Mesendoderm (in vitro differentiated cells): ENCODE data around the gene FKBP1C.
A peak's percentile ranks its signal among the peaks of the same experiment; 100 is the strongest.

Source experiments
- DNase-seq: peaks from one replicate; pipeline ENCODE4 v3.0.0; 2013
- H2AK5ac ChIP-seq: 2 replicates; pipeline ENCODE4 v1.6.1; 2013; ENCODE audit warnings: low read length, inconsistent platforms
- H2BK120ac ChIP-seq: 2 replicates; pipeline ENCODE4 v1.6.1; 2013; ENCODE audit warnings: low read depth, mild to moderate bottlenecking, low read length, moderate library complexity, mixed read lengths
- H2BK15ac ChIP-seq: replicated peaks from 2 replicates; pipeline ENCODE4 v1.6.1; 2013; ENCODE audit warnings: low read depth, mild to moderate bottlenecking, moderate library complexity
- H2BK5ac ChIP-seq: 2 replicates; pipeline ENCODE4 v1.6.1; 2013; ENCODE audit warnings: low read length, inconsistent platforms
- H3K18ac ChIP-seq: 2 replicates; pipeline ENCODE4 v1.6.1; 2013; ENCODE audit warnings: mild to moderate bottlenecking, low read length, mixed read lengths
- H3K23ac ChIP-seq: one replicate; pipeline ENCODE4 v1.6.1; 2013; ENCODE audit warnings: low read length
- H3K27ac ChIP-seq: 2 replicates; pipeline ENCODE4 v1.5.1; 2013; ENCODE audit warnings: low read depth, mild to moderate bottlenecking, inconsistent platforms, low read length, moderate library complexity
- H3K27me3 ChIP-seq: 2 replicates; pipeline ENCODE4 v1.6.1; 2013; ENCODE audit warnings: low read length, control low read depth, mild to moderate bottlenecking, inconsistent platforms; ENCODE audit not compliant: insufficient read depth, poor library complexity
- H3K36me3 ChIP-seq: 2 replicates; pipeline ENCODE4 v1.6.1; 2013; ENCODE audit warnings: low read length, inconsistent platforms; ENCODE audit not compliant: control insufficient read depth, insufficient read depth
- H3K4ac ChIP-seq: one replicate; pipeline ENCODE4 v1.6.1; 2013; ENCODE audit warnings: low read depth, mild to moderate bottlenecking, low read length, moderate library complexity
- H3K4me1 ChIP-seq: 2 replicates; pipeline ENCODE4 v1.6.1; 2013; ENCODE audit warnings: low read depth, low read length, inconsistent platforms; ENCODE audit not compliant: control insufficient read depth
- H3K4me2 ChIP-seq: 2 replicates; pipeline ENCODE4 v1.6.1; 2013; ENCODE audit warnings: low read length
- H3K4me3 ChIP-seq: 2 replicates; pipeline ENCODE4 v1.5.1; 2013; ENCODE audit warnings: mild to moderate bottlenecking, low read length
- H3K56ac ChIP-seq: one replicate; pipeline ENCODE4 v1.6.1; 2013; ENCODE audit warnings: low read length
- H3K79me1 ChIP-seq: 2 replicates; pipeline ENCODE4 v1.6.1; 2013; ENCODE audit warnings: low read length, inconsistent platforms
- H3K79me2 ChIP-seq: 2 replicates; pipeline ENCODE4 v1.6.1; 2013; ENCODE audit warnings: mild to moderate bottlenecking, low read length; ENCODE audit not compliant: control insufficient read depth, insufficient read depth
- H3K9ac ChIP-seq: 2 replicates; pipeline ENCODE4 v1.6.1; 2013; ENCODE audit warnings: low read length, inconsistent platforms
- H4K5ac ChIP-seq: one replicate; pipeline ENCODE4 v1.6.1; 2013; ENCODE audit warnings: low read length
- H4K8ac ChIP-seq: one replicate; pipeline ENCODE4 v1.6.1; 2013; ENCODE audit warnings: low read depth, mild to moderate bottlenecking, control low read depth, low read length, moderate library complexity
- WGBS: extraction: QIAGEN DNeasy Blood & Tissue Kit; methylation state at CpG from one replicate; pipeline ENCODE4 v1.1.7; 2013; ENCODE audit warnings: low lambda C conversion rate, missing lambda C conversion rate; ENCODE audit not compliant: insufficient coverage; ENCODE audit errors: extremely low coverage; 5-methylcytosine and 5-hydroxymethylcytosine counted together

Gene FKBP1C

DNA sequence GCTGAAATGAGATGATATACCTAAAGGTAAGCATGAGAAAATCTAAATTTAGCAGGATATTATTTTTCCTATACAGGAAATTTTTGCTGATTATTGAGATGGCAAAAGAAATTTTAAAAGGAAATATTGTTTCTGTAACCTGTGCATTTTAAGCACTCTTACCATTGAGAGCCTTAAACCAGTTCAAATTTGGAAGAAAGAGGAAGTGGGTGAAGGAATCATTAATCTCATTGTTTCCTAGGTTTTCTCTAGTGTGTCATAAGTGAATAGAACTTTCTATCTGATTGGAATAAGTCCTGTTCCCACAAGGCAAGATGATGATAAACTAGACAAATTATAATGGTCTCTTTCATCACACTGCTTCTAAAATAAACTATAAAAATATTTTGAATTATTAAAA lies 22.4 kb upstream of the FKBP1C start:
- DNase-seq, result no peak
- no peak overlapping the region for H3K56ac ChIP-seq
- H2AK5ac ChIP-seq, result no peak overlapping the region
- no peak overlapping the region for H3K4me3 ChIP-seq
- H2BK120ac ChIP-seq, result no peak overlapping the region
- H3K79me1 ChIP-seq, result no peaks in the 10 kb centered on the region
- H3K27me3 ChIP-seq, result no peaks in the 10 kb centered on the region
- H3K27ac ChIP-seq, result no peak overlapping the region
- no peak overlapping the region for H3K23ac ChIP-seq
- no peak overlapping the region for H2BK5ac ChIP-seq
- no peaks in the 10 kb centered on the region for H3K4me1 ChIP-seq
- H4K8ac ChIP-seq, result no peak overlapping the region
- no peaks in the 10 kb centered on the region for H3K79me2 ChIP-seq
- no peaks in the 10 kb centered on the region for H3K36me3 ChIP-seq
- no peak overlapping the region for H4K5ac ChIP-seq
- no peak overlapping the region for H3K18ac ChIP-seq
- no peak overlapping the region for H3K9ac ChIP-seq
- H2BK15ac ChIP-seq, result no peak overlapping the region
- H3K4me2 ChIP-seq, result no peak overlapping the region
- H3K4ac ChIP-seq, result no peak overlapping the region

DNA sequence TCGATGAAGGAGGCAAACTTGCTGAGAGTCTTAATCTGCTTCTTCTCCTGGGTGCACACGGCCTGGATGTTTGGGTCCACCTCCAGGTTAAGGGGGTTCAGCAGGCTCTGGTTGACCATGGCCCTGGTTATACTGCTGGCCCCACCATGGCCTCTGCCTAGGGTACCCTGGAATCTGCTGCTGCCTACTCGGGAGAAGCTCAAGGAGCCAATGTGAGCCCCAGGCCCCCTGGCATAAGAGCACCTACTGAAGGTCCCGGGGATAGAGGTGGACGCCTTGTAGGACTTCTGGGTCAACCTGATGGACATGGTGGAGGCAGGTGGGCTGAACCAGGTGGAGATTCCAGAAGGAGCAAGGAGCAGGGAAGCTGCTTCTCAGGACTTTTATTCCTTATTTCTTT lies 17.9 kb upstream of the FKBP1C start:
- H3K56ac ChIP-seq, result no peak overlapping the region
- no peak overlapping the region for H3K23ac ChIP-seq
- H2BK5ac ChIP-seq, result no peak overlapping the region
- no peaks in the 10 kb centered on the region for H3K27me3 ChIP-seq
- no peak overlapping the region for H3K18ac ChIP-seq
- no peak overlapping the region for H3K4ac ChIP-seq
- no peak overlapping the region for H2AK5ac ChIP-seq
- H4K5ac ChIP-seq, result no peak overlapping the region
- H3K79me1 ChIP-seq, result no peaks in the 10 kb centered on the region
- no peak overlapping the region for H3K4me2 ChIP-seq
- no CpG with 5 or more reads among the region's 5 CpGs for WGBS
- H3K4me1 ChIP-seq, result no peaks in the 10 kb centered on the region
- H2BK15ac ChIP-seq, result no peak overlapping the region
- H3K79me2 ChIP-seq, result no peaks in the 10 kb centered on the region
- H3K4me3 ChIP-seq, result no peak overlapping the region
- H3K9ac ChIP-seq, result no peak overlapping the region
- DNase-seq, result no peak
- no peak overlapping the region for H3K27ac ChIP-seq
- H4K8ac ChIP-seq, result no peak overlapping the region
- no peak overlapping the region for H2BK120ac ChIP-seq
- H3K36me3 ChIP-seq, result no peaks in the 10 kb centered on the region

DNA sequence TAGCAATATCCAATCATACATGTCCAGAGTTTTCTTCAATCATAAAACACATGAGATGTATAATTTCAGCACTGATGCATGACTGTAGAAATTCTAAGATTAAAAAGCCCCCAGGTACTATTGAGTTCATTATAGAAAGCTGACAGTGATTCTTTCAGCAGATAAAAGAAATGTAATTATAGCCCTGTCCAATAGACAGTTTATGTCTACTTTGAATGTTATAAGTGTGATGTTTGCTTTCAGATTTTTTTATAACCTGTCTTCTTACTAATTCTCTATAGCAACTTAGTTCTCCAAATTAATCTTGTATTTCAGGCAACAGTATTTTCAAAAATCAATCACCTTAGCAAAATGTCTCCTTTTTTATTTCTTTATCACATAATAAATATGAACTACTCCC lies 13.5 kb upstream of the FKBP1C start:
- H4K5ac ChIP-seq, result no peak overlapping the region
- no peak overlapping the region for H3K9ac ChIP-seq
- no peak overlapping the region for H2BK15ac ChIP-seq
- H3K56ac ChIP-seq, result no peak overlapping the region
- no peak overlapping the region for H2AK5ac ChIP-seq
- H3K4me1 ChIP-seq, result no peaks in the 10 kb centered on the region
- H3K4me2 ChIP-seq, result no peak overlapping the region
- H3K18ac ChIP-seq, result no peak overlapping the region
- no peak overlapping the region for H2BK120ac ChIP-seq
- H4K8ac ChIP-seq, result no peak overlapping the region
- H3K27ac ChIP-seq, result no peak overlapping the region
- no peak overlapping the region for H2BK5ac ChIP-seq
- no peak overlapping the region for H3K4ac ChIP-seq
- DNase-seq, result no peak
- no peak overlapping the region for H3K23ac ChIP-seq
- no peaks in the 10 kb centered on the region for H3K36me3 ChIP-seq
- H3K27me3 ChIP-seq, result no peaks in the 10 kb centered on the region
- H3K79me2 ChIP-seq, result no peaks in the 10 kb centered on the region
- no peak overlapping the region for H3K4me3 ChIP-seq
- H3K79me1 ChIP-seq, result no peaks in the 10 kb centered on the region

GRCh38 chr6:63213325-63213724 lies 2.1 kb downstream of the FKBP1C start:
- H3K27ac ChIP-seq, result no peak overlapping the region
- H2BK120ac ChIP-seq, result no peak overlapping the region
- no peaks in the 10 kb centered on the region for H3K79me1 ChIP-seq
- no peak overlapping the region for H2BK5ac ChIP-seq
- H3K36me3 ChIP-seq, result no peaks in the 10 kb centered on the region
- H2AK5ac ChIP-seq, result no peak overlapping the region
- no peaks in the 10 kb centered on the region for H3K27me3 ChIP-seq
- H3K4me3 ChIP-seq, result no peak overlapping the region
- no peak overlapping the region for H3K56ac ChIP-seq
- DNase-seq, result peak; percentile 12
- no peak overlapping the region for H3K4ac ChIP-seq
- no peaks in the 10 kb centered on the region for H3K79me2 ChIP-seq
- WGBS, result no CpG with 5 or more reads among the region's 2 CpGs
- H4K5ac ChIP-seq, result no peak overlapping the region
- no peak overlapping the region for H3K23ac ChIP-seq
- H2BK15ac ChIP-seq, result no peak overlapping the region
- no peak overlapping the region for H4K8ac ChIP-seq
- no peak overlapping the region for H3K9ac ChIP-seq
- no peak overlapping the region for H3K18ac ChIP-seq
- H3K4me1 ChIP-seq, result no peaks in the 10 kb centered on the region
- H3K4me2 ChIP-seq, result no peak overlapping the region

DNA sequence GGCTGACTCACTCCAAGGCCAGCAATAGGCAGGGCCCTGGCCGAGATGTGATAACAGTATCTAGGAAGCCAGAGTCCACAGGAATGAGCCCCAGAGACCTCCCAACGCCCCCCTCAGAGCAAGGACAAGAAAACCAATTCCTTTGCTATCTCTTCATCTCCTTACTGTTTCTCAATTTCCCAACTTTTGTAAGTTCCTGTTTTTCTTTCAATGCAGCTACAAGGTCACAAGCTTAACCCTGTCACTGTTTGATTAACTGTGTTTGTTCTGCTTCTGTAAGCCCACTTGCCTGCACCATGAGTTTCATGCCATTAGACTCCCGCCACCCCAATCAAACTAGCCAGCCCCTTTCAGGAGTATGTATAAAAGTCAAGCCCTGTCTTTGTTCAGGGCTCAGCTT lies 3.5 kb downstream of the FKBP1C start:
- no peaks in the 10 kb centered on the region for H3K36me3 ChIP-seq
- H3K27me3 ChIP-seq, result no peaks in the 10 kb centered on the region
- no peaks in the 10 kb centered on the region for H3K79me2 ChIP-seq
- no peak overlapping the region for H2BK120ac ChIP-seq
- WGBS, result no CpG with 5 or more reads among the region's 3 CpGs
- no peak overlapping the region for H3K18ac ChIP-seq
- H2BK15ac ChIP-seq, result no peak overlapping the region
- no peaks in the 10 kb centered on the region for H3K4me1 ChIP-seq
- no peak overlapping the region for H3K4me2 ChIP-seq
- no peak overlapping the region for H3K4me3 ChIP-seq
- DNase-seq, result no peak
- no peak overlapping the region for H3K27ac ChIP-seq
- no peak overlapping the region for H3K4ac ChIP-seq
- H3K79me1 ChIP-seq, result no peaks in the 10 kb centered on the region
- H4K5ac ChIP-seq, result no peak overlapping the region
- H3K56ac ChIP-seq, result no peak overlapping the region
- H2BK5ac ChIP-seq, result no peak overlapping the region
- H4K8ac ChIP-seq, result no peak overlapping the region
- no peak overlapping the region for H3K23ac ChIP-seq
- H2AK5ac ChIP-seq, result no peak overlapping the region
- no peak overlapping the region for H3K9ac ChIP-seq

GRCh38 chr6:63224179-63224578 lies 12.9 kb downstream of the FKBP1C start:
- no peaks in the 10 kb centered on the region for H3K27me3 ChIP-seq
- H3K9ac ChIP-seq, result no peak overlapping the region
- no peak overlapping the region for H4K5ac ChIP-seq
- H3K4me2 ChIP-seq, result no peak overlapping the region
- H3K56ac ChIP-seq, result no peak overlapping the region
- no peak overlapping the region for H4K8ac ChIP-seq
- no CpG with 5 or more reads among the region's 2 CpGs for WGBS
- no peaks in the 10 kb centered on the region for H3K36me3 ChIP-seq
- no peak overlapping the region for H3K18ac ChIP-seq
- no peak overlapping the region for H3K4ac ChIP-seq
- H3K4me1 ChIP-seq, result no peaks in the 10 kb centered on the region
- H3K4me3 ChIP-seq, result no peak overlapping the region
- no peaks in the 10 kb centered on the region for H3K79me1 ChIP-seq
- no peak overlapping the region for H2BK5ac ChIP-seq
- no peak overlapping the region for H3K27ac ChIP-seq
- DNase-seq, result no peak
- no peak overlapping the region for H2AK5ac ChIP-seq
- no peak overlapping the region for H2BK120ac ChIP-seq
- H3K23ac ChIP-seq, result no peak overlapping the region
- H2BK15ac ChIP-seq, result no peak overlapping the region
- H3K79me2 ChIP-seq, result no peaks in the 10 kb centered on the region
